HG03521 (cell line): ENCODE data around the gene MLST8.
A peak's percentile ranks its signal among the peaks of the same experiment; 100 is the strongest.

Source experiments
- ATAC-seq: cut with Tn5 transposase; IDR thresholded peaks from one replicate; pipeline ENCODE4 v1.9.1; 2021; ENCODE audit warnings: mild to moderate bottlenecking, moderate library complexity; ENCODE audit not compliant: unreplicated experiment

Gene MLST8

DNA sequence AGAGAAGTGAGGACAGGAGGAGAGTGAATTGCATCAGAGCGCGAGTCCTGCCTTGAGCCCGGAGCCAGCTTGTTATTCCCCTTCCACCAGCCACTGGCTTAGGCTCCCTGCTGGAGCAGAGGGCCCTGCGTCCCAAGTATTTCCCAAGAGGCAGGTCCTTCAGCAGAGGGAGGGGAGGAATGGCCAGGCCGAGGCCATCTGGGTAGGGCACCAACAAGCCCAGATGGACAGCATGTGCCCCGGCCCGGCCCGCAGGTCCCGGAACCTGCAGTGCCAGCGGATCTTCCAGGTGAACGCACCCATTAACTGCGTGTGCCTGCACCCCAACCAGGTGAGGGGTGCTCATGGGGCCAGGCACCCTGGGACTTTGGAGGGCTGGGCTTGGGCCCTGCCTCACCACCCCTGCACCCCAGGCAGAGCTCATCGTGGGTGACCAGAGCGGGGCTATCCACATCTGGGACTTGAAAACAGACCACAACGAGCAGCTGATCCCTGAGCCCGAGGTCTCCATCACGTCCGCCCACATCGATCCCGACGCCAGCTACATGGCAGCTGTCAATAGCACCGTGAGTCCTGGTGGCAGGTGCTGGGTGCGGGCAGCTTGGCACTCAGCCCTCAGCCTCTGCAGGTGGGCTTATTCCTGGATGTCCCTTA, 1.7 kb downstream of the MLST8 start:
- no peak for ATAC-seq

DNA sequence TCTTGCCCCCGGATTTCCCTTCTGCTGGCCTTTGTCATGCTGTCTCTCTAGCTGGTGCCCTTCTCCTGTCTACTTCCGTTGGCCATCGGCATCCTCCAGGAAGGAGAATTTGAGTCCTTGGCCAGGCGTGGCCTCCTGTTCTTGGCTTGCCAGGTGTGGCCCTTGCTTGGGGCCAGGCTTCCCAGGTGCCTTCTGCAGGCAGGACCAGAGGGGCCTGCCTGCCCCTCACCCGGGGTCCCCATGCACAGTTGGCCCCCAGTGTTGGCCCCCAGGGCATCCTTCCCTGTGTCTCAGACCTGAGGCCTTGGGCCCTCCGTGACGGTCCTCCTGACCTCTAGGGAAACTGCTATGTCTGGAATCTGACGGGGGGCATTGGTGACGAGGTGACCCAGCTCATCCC, 2.6 kb downstream of the MLST8 start:
- no peak for ATAC-seq

DNA sequence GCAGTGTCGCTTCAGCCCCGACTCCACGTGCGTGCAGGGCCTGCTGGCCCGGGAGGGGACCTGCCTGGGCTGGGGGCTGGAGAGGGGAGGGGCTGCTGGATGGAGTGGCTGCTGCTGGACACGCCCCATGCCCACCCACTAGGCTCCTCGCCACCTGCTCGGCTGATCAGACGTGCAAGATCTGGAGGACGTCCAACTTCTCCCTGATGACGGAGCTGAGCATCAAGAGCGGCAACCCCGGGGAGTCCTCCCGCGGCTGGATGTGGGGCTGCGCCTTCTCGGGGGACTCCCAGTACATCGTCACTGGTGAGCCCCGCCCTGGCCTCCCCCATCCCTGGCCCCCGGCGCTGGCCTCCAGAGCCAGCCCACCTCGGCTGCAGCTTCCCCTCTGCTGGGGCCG, 3.1 kb downstream of the MLST8 start:
- ATAC-seq = no peak

DNA sequence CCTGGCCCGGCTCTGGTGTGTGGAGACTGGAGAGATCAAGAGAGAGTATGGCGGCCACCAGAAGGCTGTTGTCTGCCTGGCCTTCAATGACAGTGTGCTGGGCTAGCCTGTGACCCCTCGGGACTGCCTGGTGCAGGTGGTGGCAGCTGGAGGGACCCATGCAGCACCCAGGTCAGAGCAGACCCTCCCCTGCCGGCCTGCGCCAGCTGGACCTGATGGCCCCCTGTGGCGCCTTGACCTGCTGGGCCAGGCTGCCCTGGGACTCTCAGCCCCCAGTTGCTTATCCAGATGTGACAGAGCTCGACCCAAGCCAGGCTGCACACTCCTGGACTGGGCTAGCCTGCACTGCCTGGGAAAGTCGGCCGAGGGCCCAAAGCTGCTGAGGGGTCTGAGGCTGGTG, 3.5 kb downstream of the MLST8 start:
- ATAC-seq = no peak

DNA sequence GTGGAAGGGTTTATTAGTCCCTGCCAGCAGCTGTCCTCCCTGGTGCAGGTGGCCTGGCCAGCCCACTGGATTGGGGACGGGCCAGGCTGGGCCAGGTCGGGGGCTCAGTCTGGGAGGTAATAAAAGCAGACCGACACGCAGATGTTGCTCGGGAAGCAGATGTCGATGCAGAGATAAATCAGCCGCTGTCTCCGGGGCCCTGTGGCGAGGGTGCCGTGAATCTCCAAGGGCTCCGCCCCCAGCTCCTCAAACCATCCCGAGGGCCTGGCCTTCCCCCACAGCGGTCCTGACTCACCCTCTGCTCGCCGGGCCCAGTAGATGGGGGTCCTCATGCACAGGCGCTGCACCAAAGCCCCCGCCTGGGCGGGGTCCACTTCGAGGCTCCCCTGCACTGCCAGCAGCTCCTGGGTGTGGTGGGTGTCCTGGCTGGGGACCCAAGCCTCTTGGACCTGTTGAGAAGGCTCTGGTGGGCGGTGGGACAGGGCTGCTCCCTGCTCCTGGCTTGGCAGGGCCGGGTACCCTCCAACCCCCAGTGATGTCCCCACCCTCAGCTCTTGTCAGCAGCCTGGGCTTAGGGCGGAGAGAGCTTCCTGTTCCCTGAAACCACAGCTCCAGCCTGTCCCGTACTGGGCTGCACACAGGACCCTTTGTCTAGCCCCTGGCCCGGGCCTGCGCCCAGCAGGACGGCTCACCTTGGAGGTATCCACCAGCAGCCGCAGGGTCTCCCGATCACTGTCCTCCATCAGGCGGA, 4.2 kb downstream of the MLST8 start:
- no peak for ATAC-seq

DNA sequence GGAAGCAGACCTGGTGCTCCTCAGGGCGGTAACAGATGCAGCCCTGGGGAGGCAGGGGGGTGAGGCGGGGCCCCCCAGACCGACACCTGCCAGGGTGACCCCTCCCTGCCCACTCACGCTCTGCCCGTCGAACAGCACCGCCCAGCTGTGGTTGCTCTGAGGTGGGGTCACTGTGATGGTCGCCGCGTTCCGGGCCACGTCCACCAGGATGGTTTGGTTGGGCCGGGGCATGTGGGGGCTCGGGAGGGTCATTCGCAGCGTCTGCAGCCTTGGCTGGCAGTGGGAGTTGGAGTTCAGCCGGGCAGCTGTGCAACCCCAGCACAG, 4.7 kb downstream of the MLST8 start:
- ATAC-seq = no peak

DNA sequence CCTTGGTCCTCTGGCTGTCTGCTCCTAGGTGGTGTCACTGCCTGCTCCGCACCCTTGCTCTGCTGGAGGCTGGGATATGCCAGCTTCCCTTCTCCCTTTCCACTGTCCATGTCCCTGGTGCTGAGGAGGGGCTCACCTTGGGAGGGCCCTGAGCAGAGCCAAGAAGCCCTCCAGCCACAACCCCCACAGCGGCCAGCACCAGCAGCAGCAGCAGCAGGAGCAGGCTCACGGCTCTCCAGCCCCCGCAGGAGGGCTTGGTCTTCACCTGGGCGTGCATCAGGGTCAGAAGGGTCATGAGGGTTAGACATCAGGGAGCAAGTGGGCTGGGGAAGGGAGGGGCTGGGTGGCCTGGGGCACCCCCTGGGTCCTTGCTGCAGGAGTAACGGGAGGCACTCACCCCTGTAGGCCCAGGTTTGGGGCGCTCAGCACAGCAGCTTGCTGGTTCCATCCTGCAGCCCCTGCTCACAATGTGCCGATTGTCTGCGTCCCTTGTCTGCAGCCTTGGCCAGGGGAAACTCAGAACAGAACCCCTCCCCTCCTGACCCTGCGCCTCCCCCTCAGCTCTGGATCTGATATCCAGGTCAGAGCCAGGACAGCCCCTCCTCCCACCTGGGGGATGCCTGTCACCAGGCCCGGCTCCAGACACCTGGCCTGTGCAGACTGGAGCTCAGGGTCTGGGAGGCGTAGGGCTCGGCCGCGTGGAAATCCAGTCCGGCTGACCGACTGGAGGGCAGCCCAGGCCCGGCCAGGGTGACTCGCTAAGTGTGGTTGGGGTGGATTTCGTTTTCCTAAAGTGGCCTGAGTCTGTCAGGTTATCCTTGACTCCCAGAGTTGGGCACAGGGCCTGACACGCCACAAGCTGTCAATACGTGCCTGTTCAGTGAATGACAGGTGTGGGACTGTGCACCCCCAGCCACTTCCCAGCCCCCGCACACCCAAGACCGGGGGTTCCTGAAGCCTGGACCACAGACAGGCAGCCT, 5.4 kb downstream of the MLST8 start, which contains the start of gene BRICD5:
Gene BRICD5 (minus strand): TSS at position 478 of the 980 bp plus-strand sequence. CDS start 30 bp downstream, at position 448.
- ATAC-seq = no peak

DNA sequence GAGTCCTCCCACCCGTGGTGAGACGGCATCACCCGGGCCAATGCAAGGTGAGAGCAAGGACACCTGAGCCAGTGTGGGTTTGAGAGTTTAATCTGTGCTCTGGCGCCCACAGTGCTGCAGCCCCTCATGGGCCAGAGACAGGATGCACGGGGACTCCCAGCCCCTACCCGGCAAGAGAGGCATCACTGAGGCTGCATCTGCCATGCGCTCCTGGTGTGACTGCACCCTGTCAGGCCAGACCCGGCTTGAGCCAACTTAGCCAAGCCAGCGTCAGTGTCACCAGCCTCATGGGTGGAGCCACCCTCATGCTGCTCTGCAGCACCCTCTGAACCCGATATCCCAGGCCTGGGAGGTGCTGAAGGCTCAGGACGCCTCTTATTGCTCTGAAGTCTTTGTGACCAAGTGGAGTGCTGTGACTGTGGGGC, 6.7 kb downstream of the MLST8 start:
- no peak for ATAC-seq

DNA sequence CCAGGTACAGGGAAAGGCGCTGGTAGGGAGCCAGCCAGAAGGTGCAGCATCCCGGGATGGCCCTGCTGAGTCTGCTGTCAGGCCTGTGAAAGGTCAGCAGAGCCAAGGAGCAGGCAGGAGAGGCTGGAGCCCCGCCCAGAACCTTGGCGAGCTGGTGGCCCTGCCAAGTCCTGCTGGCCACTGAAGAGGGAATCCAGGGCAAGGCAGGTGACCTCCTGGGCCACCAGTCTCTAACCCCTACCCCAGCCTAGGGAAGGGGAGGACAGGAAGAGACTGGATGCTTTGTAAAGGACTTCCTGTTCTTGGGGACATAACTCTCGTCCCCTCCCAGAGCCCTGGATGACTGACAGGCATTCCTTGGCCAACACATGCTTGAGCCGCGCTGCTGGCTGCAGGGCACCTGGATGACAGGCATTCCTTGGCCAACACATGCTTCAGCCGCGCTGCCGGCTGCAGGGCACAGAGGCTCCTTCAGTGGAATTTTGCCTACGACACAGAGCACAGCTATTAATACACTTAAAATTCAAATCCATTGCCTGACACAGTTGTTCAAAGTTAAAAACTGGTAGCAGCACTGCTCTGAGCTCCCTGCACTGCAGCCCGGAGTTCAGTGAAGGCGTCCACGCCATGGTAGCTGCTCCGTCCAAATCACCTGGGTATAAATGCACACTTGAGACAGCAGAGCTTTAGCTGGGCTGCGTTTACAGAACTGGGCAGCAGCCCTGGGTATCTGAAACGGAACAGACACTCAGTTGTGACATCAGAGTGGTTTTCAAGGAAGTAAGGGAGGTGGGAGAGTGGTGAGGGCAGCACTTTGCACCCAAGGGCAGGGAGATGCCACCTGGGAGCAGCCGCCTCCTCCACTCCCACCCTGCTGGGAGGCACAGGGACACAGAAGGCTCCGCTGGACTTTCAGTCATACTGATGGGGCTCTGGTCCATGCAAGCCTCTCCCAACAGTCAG, 7.4 kb downstream of the MLST8 start:
- no peak for ATAC-seq

DNA sequence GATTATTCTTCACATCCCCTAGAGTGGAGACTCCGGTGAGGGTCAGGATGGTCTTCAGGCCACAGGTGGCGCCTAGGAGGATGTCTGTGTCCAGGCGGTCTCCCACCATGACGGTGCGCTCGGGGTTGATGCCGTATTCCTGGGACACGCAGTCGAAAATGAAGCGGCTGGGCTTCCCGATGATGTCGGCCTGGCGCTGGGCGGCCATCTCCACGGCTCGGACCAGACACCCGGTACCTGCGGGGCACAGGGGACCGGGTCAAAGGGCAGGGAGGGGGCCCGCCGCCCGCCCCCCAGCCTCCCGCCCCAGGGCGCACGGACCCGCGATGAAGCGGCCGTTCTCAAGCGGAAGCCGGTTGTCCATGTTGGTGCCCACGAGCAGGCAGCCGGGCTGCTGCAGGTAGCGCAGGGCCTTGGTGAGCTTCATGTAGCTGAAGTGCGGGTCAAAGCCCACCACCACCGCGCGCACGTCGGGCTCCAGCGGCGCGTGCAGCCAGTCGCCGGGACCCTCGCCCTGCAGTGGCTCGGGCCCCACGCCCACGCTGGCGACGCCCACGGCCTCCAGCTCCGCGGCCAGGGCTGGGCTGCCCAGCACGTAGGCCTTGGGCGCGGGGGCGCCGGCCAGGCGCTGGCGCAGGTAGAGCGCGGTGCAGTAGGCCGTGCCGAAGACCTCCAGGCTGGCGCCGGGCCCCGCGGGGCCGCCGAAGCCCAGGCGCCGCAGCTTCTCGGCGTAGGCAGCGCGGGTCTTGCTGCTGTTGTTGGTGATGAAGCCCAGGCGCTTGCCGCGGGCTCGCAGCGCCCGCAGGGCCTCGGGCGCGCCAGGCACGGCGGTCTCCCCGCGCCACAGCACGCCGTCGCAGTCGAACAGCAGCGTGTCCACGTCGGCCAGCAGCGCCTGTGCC, 8.8 kb downstream of the MLST8 start:
- ATAC-seq = peak; percentile 7

DNA sequence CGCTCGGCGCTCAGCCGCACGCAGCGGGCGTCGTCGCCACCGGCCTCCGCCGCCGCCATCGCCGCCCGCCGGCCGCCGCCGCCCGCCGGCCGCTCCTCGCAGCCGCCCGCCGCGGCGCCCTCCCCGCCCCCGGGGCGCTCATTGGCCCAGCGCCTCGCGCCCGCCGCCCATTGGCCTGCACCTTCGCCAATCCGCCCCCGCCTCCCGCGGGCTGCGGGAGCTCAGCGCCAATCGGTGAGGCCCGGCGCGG, 9.4 kb downstream of the MLST8 start, which contains the start of gene PGP:
Gene PGP (minus strand): TSS at position 122 of the 250 bp plus-strand sequence. CDS start 63 bp downstream, at position 59.
- ATAC-seq = peak; percentile 88

DNA sequence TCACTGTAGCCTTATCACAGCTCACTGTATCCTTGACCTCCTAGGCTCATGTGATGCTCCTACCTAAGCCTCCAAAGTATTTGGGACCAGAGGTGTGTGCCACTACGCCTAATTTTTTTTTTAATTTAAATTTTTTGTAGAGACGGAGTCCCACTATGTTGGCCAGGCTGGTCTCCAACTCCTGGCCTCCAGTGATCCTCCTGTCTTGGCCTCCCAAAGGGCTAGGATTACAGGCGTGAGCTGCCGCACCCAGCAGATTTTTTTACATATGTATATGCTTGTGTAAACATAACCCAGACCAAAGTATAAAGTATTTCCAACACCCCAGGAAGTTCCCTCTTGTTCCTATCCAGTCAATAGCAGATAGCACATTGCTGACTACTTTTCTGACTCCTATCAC, 11.1 kb downstream of the MLST8 start:
- no peak for ATAC-seq

DNA sequence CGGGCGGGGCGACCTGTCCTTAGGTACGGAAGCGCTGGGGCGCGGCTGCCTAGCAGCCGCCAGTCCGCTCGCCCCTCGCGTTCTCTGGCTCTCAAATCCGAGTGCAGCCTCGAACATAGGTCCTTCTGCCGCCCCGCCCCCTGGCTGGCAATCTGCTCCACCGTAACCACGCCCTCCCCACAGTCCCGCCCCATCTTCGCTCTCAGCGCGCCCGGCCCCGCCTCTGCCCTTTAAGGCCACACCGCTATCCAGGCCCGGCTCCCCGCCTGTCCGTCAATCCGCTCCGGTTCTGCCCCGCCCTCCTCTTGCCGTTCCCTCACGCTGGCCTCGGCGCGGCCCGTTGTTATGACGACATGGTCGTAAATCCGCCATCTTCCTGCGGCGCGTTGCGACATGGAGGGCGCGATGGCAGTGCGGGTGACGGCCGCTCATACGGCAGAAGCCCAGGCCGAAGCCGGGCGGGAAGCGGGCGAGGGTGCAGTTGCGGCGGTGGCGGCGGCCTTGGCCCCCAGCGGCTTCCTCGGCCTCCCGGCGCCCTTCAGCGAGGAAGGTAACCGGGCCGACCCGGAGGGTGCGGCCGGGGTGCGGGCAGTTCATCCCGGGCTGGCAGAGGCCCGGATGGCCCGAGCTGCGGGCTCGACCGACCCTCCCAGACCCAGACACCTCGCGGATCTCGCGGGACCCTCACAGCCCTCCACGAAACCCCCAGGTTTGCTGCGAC, 18.1 kb downstream of the MLST8 start, which contains the start of gene E4F1:
Gene E4F1 (plus strand): TSS at position 371 of the 721 bp plus-strand sequence. CDS start 23 bp downstream, at position 394.
- peak; percentile 94 for ATAC-seq

DNA sequence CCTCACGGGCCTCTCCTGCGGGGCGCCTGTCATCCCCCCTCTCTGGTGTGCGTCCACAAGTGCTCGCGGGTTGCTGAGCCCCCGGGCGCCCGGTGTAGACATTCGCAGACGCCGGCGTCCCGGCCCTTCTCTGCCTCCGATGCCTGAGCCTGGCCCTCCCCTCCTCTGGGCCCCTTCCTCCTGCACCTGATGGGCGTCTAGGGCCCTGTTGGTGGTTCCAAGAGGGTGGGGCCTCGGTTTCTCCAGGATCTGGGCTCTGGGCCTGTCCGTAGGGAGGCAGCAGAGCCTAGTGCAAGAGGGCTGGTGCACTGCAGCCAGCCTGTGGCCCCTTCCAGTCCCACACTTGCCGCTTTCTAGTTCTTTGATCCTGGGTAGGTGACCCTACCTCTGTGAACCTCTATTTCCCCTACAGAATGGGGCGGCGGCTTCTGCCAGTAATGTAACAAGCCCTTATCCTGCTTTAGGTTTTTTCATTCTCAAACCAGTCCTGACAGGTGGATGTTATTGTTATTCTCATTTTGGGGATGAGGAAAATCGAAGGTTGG, 18.8 kb downstream of the MLST8 start:
- ATAC-seq = peak; percentile 10

DNA sequence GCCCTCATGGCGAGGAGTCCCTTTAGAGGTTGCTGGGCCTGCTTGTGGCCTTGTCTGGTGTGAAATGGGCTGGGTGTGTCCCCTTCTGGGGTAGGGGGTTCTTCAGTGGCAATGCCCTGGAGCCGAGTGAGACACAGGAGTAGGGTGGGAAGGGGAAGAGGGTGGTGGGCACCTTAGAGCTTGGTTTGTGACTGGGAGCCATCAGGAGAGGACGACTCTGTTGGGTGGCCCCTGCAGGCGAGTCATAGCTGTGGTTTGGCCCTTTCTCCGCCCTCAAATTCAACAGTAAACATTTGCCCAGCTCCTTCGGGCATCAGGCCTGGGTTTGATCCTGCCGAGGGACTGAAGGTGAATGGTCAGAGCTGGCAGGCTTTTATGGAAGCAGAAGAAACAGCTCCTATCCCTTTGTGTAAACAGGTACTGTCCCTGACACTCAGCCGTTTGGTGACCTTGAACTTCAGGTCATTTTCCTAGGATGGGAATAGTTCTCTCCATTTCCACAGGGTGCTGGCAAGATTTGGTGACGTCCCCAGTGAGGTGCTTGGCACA, 21.1 kb downstream of the MLST8 start:
- no peak for ATAC-seq

DNA sequence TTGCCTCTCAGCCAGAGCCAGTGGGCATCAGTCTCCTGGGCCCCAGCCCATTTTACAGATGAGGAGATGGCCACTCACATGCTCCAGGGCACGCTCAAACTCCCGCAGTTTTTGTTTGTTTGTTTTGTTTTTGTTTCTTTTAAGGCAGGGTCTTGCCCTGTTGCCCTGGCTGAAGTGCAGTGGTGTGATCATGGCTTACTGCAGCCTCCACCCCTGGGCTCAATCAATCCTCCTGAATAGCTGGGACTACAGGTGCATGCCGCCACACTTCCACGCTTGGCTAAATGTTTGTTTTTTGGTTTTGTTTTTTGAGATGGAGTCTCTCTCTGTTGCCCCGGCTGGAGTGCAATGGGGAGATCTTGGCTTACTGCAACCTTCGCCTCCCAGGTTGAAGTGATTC, 21.7 kb downstream of the MLST8 start:
- ATAC-seq = no peak

DNA sequence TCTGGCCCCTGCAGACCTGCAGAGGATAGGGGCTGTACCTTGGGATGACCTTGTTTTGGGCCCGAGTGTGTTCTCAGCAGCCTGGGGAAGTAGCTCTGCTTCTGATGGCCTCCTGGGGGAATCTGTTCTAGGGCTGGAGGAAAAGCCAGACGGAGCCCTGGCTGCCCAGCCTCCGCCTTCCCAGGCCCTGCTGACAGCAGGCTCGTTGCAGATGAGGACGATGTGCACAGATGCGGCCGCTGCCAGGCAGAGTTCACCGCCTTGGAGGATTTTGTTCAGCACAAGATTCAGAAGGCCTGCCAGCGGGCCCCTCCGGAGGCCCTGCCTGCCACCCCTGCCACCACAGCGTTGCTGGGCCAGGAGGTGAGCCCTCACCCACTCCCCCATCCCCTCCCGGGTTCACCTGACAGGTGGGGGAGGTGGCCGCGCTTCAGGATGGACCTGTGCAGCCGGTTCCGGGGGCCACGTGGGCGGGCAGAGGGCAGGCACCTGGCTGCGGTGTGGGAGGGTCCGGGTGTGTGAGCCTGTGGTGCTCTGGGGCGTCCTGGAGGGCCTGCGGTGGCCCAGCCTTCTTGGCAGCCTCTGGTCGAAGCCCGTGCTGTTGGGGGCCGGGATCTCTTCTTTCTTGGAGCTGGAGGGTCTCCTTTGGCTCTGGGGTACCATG, 23.0 kb downstream of the MLST8 start:
- no peak for ATAC-seq

DNA sequence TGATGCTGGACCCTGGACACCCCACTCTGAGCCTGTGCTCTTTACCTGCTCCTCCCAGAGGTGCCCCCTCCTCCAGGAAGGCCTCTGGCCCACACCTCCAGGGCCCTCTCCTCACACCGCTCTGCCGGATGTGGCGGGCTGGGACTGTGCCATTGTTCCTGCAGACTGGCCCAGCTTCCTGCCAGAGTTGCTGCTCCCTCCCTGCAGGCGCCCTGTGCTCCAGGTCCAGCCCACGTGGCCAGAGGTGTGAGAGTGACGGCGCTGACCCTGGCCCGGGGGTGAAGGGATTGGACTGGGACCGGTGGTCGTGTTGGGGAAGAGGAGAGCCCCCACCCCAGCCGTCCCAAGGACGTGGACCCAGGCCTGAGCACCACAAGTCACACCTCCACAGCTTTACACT, 23.8 kb downstream of the MLST8 start:
- ATAC-seq = no peak
